ENCODE results near the gene ZNF782. TPM values are rescaled to one million over a fixed set of nuclear protein-coding genes. Genes with fewer than 3 reads are reported as not detected.

Gene ZNF782
- total RNA-seq, 2 donors from 2014 or later: 10.4 to 19.8 TPM

DNA sequence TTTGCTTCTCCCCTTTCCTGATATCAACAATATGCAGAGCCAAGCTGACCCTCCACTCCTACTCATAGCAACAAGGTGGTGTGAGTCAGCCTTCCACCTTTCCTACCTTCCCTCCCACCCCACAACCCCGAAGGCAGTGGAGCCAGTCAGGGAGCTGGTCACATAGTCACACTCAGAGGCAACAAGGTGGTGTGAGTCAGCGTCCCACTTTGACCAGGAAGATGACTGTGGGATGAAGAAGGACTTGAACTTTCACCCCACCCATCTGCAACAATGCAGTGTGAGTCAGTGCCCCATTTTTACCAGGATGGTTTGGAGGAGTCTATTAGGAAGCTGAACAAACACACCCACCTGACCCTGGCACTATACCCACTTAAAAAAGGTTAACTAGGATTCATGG is 30.1 kb upstream of the ZNF782 start:
- H3K27ac ChIP-seq: no peak overlapping the region
- no peaks in the 10 kb centered on the region for H3K36me3 ChIP-seq (replicated peaks in 1 of 2; ENCODE audit: insufficient read depth in 1 of 2, low read depth in 2 of 2)
- TF ChIP-seq, protein P1, sequence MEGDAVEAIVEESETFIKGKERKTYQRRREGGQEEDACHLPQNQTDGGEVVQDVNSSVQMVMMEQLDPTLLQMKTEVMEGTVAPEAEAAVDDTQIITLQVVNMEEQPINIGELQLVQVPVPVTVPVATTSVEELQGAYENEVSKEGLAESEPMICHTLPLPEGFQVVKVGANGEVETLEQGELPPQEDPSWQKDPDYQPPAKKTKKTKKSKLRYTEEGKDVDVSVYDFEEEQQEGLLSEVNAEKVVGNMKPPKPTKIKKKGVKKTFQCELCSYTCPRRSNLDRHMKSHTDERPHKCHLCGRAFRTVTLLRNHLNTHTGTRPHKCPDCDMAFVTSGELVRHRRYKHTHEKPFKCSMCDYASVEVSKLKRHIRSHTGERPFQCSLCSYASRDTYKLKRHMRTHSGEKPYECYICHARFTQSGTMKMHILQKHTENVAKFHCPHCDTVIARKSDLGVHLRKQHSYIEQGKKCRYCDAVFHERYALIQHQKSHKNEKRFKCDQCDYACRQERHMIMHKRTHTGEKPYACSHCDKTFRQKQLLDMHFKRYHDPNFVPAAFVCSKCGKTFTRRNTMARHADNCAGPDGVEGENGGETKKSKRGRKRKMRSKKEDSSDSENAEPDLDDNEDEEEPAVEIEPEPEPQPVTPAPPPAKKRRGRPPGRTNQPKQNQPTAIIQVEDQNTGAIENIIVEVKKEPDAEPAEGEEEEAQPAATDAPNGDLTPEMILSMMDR (IDR thresholded peaks at IDR 0.05): no peak
- no peak for TF ChIP-seq POLR2A (IDR thresholded peaks at IDR 0.05)
- H3K9me3 ChIP-seq: no peaks in the 10 kb centered on the region
- H3K4me3 ChIP-seq: no peak overlapping the region
- H3K4me1 ChIP-seq: no peaks in the 10 kb centered on the region
- DNase-seq (peak in 1 of 4 donors; percentile 47), ATAC-seq (no peak)
- 74 to 79% methylated on average over 2 of the region's 2 CpGs for WGBS, 2 donors
- H3K27me3 ChIP-seq: no peaks in the 10 kb centered on the region
- intact Hi-C loops (cut with DNase I): no loop called here

DNA sequence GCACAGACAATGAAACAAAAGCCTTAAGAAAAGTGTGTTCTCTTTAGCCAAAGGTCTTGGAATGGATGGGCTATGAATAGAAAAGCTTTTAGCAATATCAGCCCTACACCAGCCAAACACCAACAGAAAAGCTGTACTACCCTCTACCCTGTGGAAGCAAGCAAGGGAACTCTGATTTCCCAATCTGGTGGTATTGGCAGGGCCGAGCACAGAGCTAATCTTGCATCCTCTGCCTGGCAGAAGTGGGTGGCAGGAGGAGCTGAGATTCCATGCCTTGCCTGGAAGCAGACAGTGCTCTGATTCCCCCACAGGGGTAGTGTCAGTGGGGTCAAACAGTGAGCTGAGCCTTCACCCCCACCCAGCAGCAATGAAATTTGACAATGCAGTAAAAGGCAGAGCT is 29.6 kb upstream of the ZNF782 start:
- H3K9me3 ChIP-seq: no peaks in the 10 kb centered on the region
- H3K4me1 ChIP-seq: no peaks in the 10 kb centered on the region
- ATAC-seq (no peak), DNase-seq (no peak)
- H3K27ac ChIP-seq: no peak overlapping the region
- no peaks in the 10 kb centered on the region for H3K27me3 ChIP-seq
- intact Hi-C loops (cut with DNase I): no loop called here
- H3K4me3 ChIP-seq: no peak overlapping the region
- TF ChIP-seq, protein P1 (IDR thresholded peaks at IDR 0.05): no peak
- H3K36me3 ChIP-seq (replicated peaks in 1 of 2; ENCODE audit: insufficient read depth in 1 of 2, low read depth in 2 of 2): no peaks in the 10 kb centered on the region
- 29 to 71% methylated on average over 1 of the region's 1 CpG for WGBS, 2 donors

DNA sequence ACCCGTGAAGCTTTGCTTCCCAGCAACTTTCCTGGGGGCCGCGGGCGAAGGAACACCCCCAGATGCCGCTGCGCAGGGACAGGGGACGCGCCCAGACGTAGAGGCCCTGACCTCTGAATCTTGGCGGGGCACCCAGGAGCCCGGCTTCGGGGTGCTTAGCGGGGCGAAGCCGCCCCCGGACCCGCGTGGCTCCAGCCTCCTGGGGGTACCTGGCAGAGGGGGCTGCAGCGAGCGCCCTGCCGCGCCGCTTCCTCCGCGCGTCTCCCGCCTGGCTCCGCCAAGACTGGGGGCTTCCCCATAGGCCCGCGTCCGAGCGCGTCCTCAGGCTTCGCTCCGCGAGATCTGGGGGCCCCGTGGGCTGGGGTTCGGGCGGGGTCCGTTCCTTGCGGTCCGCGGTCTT is 23.0 kb upstream of the ZNF782 start:
- intact Hi-C loops (cut with DNase I): no loop called here
- Histone ChIP-seq H3K4me1 (peaks cover 42% of the 10 kb centered on the region), H3K27ac (no peak overlapping the region), H3K27me3 (peaks cover 0 to 7% of the 10 kb centered on the region in 2 donors), H3K4me3 (no peak overlapping the region), H3K36me3 (replicated peaks in 1 of 2; ENCODE audit: insufficient read depth in 1 of 2, low read depth in 2 of 2) (no peaks in the 10 kb centered on the region), H3K9me3 (no peaks in the 10 kb centered on the region)
- no peak for TF ChIP-seq POLR2A (IDR thresholded peaks at IDR 0.05)
- TF ChIP-seq, protein P1 (IDR thresholded peaks at IDR 0.05): no peak
- ATAC-seq: no peak
- WGBS, 2 donors: 0 to 13% methylated on average over 1 to 27 of the region's 43 CpGs
- no peak for DNase-seq

DNA sequence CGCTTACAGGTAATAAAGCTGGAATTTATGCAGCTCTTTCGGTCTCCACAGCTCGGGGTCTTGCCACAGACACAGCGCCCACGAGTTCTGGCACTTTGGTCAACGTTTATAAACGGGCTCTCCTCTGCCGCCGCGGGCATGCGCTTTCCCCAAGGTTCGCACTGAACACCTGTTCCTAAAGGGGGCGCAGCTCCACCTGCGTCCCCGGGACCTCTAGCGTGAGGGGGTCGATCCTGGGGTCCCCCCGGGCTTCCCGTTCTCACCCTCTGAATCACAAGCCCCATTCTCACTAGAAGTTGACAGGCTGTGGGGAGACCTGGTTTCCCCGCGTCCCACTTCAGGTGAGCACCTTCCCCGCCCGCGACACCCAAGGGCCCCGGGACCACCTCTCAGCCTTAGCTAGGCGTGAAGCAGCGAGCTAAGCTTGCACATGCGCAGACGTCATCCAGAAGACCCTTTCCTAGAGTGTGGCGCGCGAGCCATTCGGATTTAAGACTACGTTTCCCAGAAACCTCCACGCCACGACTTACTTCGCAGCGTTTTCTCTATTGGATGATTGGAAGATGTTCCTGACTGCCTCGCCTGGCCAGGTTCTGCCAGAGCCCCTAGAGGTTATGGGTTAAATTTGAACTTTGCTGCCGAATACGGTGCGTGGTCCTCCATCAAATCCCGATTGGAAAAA is 21.3 kb upstream of the ZNF782 start:
- no peaks in the 10 kb centered on the region for H3K36me3 ChIP-seq (replicated peaks in 1 of 2; ENCODE audit: insufficient read depth in 1 of 2, low read depth in 2 of 2)
- H3K9me3 ChIP-seq: no peaks in the 10 kb centered on the region
- peak overlapping the region; percentile 18 to 26 for H3K4me3 ChIP-seq
- TF ChIP-seq POLR2A (IDR thresholded peaks at IDR 0.05): peak in 2 of 3 donors; percentile 13 to 63
- TF ChIP-seq, protein P1 (IDR thresholded peaks at IDR 0.05): peak in 4 of 7 experiments; percentile 19 to 34 (median 29)
- WGBS, 2 donors: 0% methylated on average over 27 to 43 of the region's 43 CpGs
- peak; percentile 77 to 86 (median 84) for DNase-seq
- H3K4me1 ChIP-seq: peaks cover 55% of the 10 kb centered on the region
- peak; percentile 59 for ATAC-seq
- peak overlapping the region; percentile 98 to 99 (median 99) for H3K27ac ChIP-seq
- intact Hi-C loops (cut with DNase I): no loop called here
- H3K27me3 ChIP-seq: peaks cover 0 to 7% of the 10 kb centered on the region in 2 donors

DNA sequence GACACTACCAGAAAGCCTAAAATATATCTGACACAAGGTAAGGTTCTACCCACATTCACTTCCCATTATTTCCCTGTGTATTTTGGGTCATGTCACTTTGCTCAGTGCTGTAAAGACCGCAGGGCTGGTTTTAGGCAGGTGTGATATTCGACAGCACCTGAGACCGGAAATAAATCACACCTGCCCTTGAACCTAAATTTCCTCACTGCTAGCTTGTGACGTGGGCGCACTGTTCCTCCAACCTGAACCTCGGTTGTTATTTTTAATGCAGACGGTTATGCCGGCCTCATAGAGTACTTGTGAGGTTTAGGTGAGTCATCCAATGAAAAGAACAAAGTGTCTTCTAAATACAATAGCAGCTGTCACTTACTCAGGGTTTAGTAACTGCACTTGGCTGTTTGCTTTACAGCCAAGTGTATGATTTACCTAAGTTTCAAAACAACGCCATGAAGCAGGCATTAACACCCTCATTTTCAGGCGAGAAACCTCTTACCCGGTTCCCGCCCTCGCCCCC is 20.7 kb upstream of the ZNF782 start:
- peak; percentile 95 for ATAC-seq
- peaks cover 61% of the 10 kb centered on the region for H3K4me1 ChIP-seq
- WGBS, 2 donors: 5 to 11% methylated on average over 13 of the region's 13 CpGs
- peak in 2 of 3 donors; percentile 96 to 97 for TF ChIP-seq POLR2A (IDR thresholded peaks at IDR 0.05)
- TF ChIP-seq, protein P1 (IDR thresholded peaks at IDR 0.05): no peak
- intact Hi-C loops (cut with DNase I): no loop called here
- peaks cover 0 to 7% of the 10 kb centered on the region in 2 donors for H3K27me3 ChIP-seq
- peak; percentile 87 to 95 (median 90) for DNase-seq
- H3K4me3 ChIP-seq: no peak overlapping the region
- no peaks in the 10 kb centered on the region for H3K36me3 ChIP-seq (replicated peaks in 1 of 2; ENCODE audit: insufficient read depth in 1 of 2, low read depth in 2 of 2)
- H3K27ac ChIP-seq: peak overlapping the region; percentile 98 to 99 (median 99)
- H3K9me3 ChIP-seq: no peaks in the 10 kb centered on the region
